HG03097 (cell line): ENCODE data around the gene GMNN.
"Not testable (repeated sequence)": the region's sequence is repeated elsewhere in the genome, so short reads cannot be mapped to it uniquely, and the experiment has no call there.

Source experiments
- ATAC-seq: cut with Tn5 transposase; IDR thresholded peaks from one replicate; pipeline ENCODE4 v1.9.1; 2021; ENCODE audit not compliant: unreplicated experiment, low FRiP score

Gene GMNN

DNA sequence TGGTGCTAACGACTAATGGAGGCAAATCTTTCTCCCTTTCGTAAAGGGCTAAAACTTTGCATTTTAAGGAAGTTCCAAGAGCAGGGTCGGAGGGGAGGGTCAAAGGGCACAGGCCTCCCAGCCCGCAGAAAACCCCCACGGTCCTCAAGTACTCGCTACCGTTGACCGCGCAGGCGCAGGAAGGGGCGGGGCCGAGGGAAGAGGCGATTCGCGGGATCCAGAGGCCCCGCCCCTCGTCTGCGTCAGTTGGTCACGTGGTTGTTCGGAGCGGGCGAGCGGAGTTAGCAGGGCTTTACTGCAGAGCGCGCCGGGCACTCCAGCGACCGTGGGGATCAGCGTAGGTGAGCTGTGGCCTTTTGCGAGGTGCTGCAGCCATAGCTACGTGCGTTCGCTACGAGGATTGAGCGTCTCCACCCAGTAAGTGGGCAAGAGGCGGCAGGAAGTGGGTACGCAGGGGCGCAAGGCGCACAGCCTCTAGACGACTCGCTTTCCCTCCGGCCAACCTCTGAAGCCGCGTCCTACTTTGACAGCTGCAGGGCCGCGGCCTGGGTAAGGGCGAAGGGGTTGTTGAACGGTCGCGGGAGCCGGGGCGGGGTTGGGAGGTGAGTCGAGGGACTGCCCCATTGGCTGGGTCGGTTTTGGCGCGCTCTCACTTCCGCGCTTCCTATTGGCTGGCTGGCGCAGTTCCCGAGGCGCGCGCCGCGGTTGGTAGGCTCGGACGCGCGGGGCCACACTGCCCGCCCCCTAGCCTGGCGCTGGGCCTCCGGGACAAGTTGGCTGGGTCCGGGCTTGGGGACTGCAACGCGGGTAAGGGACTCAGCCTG lies at the start of gene GMNN:
TSS of gene GMNN (plus strand) at position 242 of the 824 bp plus-strand sequence. CDS start 2,310 bp downstream, outside the sequence.
- peak; percentile 85 for ATAC-seq

GRCh38 chr6:24730653-24731052 lies 44.1 kb upstream of the GMNN start:
- ATAC-seq = not testable (repeated sequence)

GRCh38 chr6:24731456-24732134 lies 43.1 kb upstream of the GMNN start:
- not testable (repeated sequence) for ATAC-seq

GRCh38 chr6:24734166-24734565 lies 40.6 kb upstream of the GMNN start:
- no peak for ATAC-seq

DNA sequence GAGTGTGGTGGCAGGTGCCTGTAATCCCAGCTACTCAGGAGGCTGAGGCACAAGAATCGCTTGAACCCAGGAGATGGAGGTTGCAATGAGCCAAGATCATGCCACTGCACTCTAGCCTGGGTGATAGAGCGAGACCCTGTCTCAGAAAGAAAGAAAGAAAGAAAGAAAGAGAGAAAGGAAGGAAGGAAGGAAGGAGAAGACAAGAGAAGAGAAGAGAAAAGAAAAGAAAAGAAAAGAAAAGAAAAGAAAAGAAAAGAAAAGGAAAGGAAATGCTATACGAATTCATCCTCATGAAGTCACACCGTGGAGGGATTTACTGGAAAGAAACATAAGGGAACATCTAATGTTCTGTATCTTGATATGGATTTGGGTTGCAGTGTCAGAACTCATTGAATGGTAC lies 40.0 kb upstream of the GMNN start:
- not testable (repeated sequence) for ATAC-seq

GRCh38 chr6:24738741-24739140 lies 36.0 kb upstream of the GMNN start:
- no peak for ATAC-seq

DNA sequence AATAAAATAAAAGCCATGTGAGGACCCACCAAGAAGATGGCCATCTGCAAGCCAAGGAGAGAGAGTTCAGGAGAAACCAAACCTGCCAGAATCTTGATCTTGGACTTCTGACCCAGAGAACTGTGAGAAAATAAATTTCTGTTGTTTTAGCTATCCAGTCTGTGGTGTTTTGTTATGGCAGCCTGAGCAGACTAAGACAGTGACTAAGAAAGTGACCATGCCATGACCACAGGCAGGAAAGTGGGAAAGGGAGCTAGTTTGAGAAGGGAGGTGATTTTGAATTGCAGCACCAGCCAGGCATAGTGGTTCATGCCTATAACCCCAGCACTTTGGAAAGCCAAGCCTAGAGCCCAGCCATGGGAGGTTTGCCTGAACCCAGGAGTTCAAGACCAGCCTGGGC lies 33.9 kb upstream of the GMNN start:
- ATAC-seq = no peak

- no peak for ATAC-seq
These were observed 32.5 kb upstream of the GMNN start for GRCh38 chr6:24742216-24742738.

GRCh38 chr6:24743265-24743943 lies 31.3 kb upstream of the GMNN start:
- ATAC-seq = peak; percentile 71

DNA sequence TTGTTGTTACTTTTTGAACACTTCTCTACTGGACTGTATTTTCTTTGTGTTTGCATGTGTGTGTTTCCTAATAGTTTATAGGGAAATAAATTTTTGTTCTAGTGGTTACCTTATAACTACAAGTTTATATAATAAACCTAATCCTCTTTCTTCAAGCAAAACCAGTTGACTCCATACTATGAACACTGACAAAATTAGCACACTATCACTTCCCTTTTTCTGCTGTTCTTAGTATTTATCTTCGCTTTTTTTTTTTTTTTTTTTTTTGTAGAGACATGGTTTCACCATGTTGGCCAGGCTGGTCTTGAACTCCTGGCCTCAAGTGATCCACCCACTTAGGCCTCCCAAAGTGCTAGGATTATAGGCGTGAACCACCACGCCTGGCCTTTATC lies 30.8 kb upstream of the GMNN start:
- no peak for ATAC-seq

- ATAC-seq = no peak
These were observed 29.8 kb upstream of the GMNN start for GRCh38 chr6:24744911-24745310.

DNA sequence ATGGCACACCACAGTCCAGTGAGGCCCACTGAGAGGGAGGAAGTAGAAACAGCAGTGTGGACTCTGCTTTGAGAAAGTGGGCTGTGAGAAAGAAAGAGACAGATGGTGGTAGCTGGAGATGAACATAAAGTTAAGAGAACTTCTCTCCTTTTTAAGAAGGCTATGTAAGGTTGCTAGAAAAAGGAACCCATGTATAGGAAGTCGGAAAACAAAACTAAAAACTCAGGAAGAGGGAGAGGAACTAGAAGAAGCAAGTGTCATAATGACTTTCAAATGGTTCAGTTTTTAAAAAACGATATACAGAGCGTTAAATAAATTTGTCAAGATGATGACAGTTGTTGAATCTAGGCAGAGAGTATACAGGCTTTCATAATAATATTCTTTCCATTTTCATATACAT lies 25.4 kb upstream of the GMNN start:
- ATAC-seq = no peak

- not testable (repeated sequence) for ATAC-seq
These were observed 23.9 kb upstream of the GMNN start for GRCh38 chr6:24750878-24751277.

GRCh38 chr6:24752503-24752902 lies 22.2 kb upstream of the GMNN start:
- ATAC-seq = no peak

- no peak for ATAC-seq
These were observed 21.7 kb upstream of the GMNN start for GRCh38 chr6:24752917-24753492.

- ATAC-seq = no peak
These were observed 21.2 kb upstream of the GMNN start for GRCh38 chr6:24753545-24753944.

DNA sequence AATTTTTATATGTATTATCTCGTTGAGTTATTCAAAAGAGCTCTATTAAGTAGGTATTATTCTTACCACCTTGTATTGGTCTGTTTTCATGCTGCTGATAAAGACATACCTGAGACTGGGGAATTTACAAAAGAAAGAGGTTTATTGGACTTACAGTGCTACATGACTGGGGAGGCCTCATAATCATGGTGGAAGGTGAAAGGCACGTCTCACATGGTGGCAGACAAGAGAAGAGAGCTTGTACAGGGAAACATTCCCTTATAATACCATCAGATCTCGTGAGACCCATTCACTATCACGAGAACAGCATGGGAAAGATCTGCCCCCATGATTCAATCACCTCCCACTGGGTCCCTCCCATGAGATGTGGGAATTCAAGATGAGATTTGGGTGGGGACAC lies 20.4 kb upstream of the GMNN start:
- not testable (repeated sequence) for ATAC-seq

DNA sequence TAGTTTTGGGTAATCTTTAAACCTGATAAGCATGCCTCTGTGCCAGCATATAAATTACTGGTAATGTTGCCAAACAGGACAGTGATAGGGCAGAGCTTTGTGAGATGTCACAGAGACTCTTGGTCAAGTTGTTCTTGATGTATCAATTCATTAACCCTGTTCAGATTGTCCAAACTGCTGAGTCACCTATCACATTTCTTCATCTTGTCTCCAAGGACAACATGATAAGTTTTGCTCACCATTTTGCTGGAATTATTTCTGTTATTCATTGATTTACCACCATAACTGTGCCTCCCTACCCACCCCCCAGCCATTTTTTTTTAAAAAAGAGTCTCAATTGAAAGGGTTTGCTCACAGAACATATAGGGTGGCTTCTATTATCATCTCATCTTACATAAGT lies 19.5 kb upstream of the GMNN start:
- ATAC-seq = no peak

DNA sequence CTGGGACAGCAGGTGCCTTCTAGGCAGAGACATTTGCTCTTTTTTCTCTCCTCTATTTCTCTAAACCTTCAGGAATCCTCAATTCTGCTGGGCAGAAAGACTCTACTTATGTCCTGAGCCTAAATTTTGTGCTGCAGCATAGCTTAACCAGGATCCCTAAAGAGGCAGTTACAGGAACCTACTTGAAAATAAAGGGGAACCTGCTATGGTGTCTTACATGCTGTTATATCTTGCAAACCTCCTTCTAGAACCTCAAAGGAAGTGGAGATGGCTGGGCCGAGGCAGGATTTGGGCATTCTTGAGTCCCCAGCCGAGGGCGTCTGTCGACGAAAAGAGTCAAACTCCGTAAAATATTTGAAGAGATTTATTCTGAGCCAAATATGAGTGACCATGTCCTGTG lies 17.1 kb upstream of the GMNN start:
- ATAC-seq = no peak

GRCh38 chr6:24759718-24760117 lies 15.0 kb upstream of the GMNN start:
- no peak for ATAC-seq

GRCh38 chr6:24760210-24760609 lies 14.5 kb upstream of the GMNN start:
- ATAC-seq = no peak
